GM20000 (cell line): ENCODE data around the gene CGN.

ENCODE experiments used
- DNase-seq: peaks from one replicate; pipeline ENCODE4 v3.0.0; 2012; ENCODE audit warnings: low spot score
- CTCF ChIP-seq: IDR thresholded peaks from 2 replicates; pipeline ENCODE4 v1.5.1; 2012; ENCODE audit warnings: mild to moderate bottlenecking, control low read depth; ENCODE audit errors: extremely low read depth, missing control alignments

Gene CGN

GRCh38 chr1:151535326-151536271 is 24.4 kb downstream of the CGN start:
- no peak for TF ChIP-seq CTCF
- no peak for DNase-seq

- no peak for TF ChIP-seq CTCF
- no peak for DNase-seq
Observed at GRCh38 chr1:151536499-151536898, 25.3 kb downstream of the CGN start.

GRCh38 chr1:151537112-151537511 is 25.9 kb downstream of the CGN start:
- DNase-seq, result no peak
- TF ChIP-seq CTCF, result no peak

GRCh38 chr1:151539321-151540020 is 28.3 kb downstream of the CGN start:
- TF ChIP-seq CTCF, result no peak
- DNase-seq, result peak; percentile 38

- DNase-seq, result peak; percentile 88
- TF ChIP-seq CTCF, result no peak
Observed at GRCh38 chr1:151540021-151540981, 29.1 kb downstream of the CGN start, which contains the start of gene TUFT1. TUFT1 (plus strand) TSS chr1:151540309; CDS start chr1:151540367, 58 bp downstream.

GRCh38 chr1:151540982-151541377 is 29.8 kb downstream of the CGN start:
- no peak for DNase-seq
- TF ChIP-seq CTCF, result no peak
